Measurements from ENCODE around the gene EXOSC5. TPM values are rescaled to one million over a fixed set of nuclear protein-coding genes. Genes with fewer than 3 reads are reported as not detected.
A peak's percentile ranks its signal among the peaks of the same experiment; 100 is the strongest.

The EXOSC5 gene
- total and polyA plus RNA-seq, 2 of the 13 experiments (the other 11 are each of a cell fraction or from before 2014, with no cell fraction given), result 24.1 to 26.5 TPM

DNA sequence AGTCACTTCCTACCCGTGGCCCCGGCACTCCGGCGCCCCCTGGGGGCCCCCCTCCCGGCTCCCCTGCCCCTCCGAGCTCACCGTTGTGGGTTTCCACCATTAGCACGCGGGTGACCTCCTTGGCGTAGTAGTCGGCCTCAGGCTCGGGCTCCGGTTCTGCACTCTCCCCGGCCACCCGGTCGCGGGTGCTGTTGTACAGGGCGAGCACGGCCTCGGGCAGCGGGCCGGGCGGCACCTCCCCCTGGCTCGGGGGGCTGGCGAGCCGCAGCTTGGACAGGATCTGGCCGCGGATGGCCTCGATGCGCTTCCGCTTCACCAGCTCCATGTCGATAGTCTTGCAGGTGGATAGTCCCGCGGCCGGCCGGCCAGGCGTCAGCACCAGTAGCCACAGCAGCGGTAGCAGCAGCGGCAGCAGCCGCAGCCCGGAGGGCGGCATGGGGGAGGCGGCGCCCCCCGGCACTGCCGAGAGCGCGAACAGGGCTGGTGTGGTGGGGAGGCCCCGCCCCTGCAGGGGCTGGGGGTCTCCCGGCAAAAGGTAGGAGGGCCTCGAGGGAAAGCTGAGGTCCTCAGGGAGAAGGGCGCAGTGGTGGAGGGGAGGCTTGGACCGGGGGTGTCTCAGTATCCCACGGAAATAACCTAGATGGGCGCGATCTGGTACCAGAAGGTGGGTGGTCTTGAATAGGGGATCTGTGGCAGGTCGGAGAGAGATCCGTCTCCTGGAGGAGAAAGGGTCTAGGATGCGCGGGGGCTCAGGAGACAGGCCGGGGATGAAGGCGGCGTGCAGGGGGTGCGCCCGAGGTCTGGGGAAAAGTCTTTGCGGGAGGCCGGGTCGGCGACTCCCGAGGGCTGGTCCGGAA lies 44.3 kb downstream of the EXOSC5 start (continued):
- TF ChIP-seq, protein P1, sequence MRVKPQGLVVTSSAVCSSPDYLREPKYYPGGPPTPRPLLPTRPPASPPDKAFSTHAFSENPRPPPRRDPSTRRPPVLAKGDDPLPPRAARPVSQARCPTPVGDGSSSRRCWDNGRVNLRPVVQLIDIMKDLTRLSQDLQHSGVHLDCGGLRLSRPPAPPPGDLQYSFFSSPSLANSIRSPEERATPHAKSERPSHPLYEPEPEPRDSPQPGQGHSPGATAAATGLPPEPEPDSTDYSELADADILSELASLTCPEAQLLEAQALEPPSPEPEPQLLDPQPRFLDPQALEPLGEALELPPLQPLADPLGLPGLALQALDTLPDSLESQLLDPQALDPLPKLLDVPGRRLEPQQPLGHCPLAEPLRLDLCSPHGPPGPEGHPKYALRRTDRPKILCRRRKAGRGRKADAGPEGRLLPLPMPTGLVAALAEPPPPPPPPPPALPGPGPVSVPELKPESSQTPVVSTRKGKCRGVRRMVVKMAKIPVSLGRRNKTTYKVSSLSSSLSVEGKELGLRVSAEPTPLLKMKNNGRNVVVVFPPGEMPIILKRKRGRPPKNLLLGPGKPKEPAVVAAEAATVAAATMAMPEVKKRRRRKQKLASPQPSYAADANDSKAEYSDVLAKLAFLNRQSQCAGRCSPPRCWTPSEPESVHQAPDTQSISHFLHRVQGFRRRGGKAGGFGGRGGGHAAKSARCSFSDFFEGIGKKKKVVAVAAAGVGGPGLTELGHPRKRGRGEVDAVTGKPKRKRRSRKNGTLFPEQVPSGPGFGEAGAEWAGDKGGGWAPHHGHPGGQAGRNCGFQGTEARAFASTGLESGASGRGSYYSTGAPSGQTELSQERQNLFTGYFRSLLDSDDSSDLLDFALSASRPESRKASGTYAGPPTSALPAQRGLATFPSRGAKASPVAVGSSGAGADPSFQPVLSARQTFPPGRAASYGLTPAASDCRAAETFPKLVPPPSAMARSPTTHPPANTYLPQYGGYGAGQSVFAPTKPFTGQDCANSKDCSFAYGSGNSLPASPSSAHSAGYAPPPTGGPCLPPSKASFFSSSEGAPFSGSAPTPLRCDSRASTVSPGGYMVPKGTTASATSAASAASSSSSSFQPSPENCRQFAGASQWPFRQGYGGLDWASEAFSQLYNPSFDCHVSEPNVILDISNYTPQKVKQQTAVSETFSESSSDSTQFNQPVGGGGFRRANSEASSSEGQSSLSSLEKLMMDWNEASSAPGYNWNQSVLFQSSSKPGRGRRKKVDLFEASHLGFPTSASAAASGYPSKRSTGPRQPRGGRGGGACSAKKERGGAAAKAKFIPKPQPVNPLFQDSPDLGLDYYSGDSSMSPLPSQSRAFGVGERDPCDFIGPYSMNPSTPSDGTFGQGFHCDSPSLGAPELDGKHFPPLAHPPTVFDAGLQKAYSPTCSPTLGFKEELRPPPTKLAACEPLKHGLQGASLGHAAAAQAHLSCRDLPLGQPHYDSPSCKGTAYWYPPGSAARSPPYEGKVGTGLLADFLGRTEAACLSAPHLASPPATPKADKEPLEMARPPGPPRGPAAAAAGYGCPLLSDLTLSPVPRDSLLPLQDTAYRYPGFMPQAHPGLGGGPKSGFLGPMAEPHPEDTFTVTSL (CRISPR knock-in tag; IDR thresholded peaks at IDR 0.05; ENCODE audit: borderline replicate concordance), result no peak
- TF ChIP-seq SETDB1 (CRISPR knock-in tag; IDR thresholded peaks at IDR 0.05; ENCODE audit: borderline replicate concordance) (no peak), TBP (CRISPR knock-in tag; IDR thresholded peaks at IDR 0.05) (no peak), ZNF101 (CRISPR knock-in tag; IDR thresholded peaks at IDR 0.05; ENCODE audit: borderline replicate concordance, low read depth) (no peak), ZFAT (CRISPR knock-in tag; conservative IDR thresholded peaks at IDR 0.05) (no peak), PPARG (CRISPR knock-in tag; conservative IDR thresholded peaks at IDR 0.05) (no peak), TOE1 (CRISPR knock-in tag; IDR thresholded peaks at IDR 0.05) (no peak), CHD2 (IDR thresholded peaks at IDR 0.05; ENCODE audit: low read depth, low read length) (no peak), SP1 (IDR thresholded peaks at IDR 0.05) (no peak), SP1 (CRISPR knock-in tag; IDR thresholded peaks at IDR 0.05) (no peak), SMAD1 (CRISPR knock-in tag; IDR thresholded peaks at IDR 0.05; ENCODE audit: borderline replicate concordance, low read depth) (no peak), FOSL1 (CRISPR knock-in tag; IDR thresholded peaks at IDR 0.05; ENCODE audit: borderline replicate concordance) (no peak), FOXA3 (CRISPR knock-in tag; IDR thresholded peaks at IDR 0.05) (no peak), XBP1 (CRISPR knock-in tag; IDR thresholded peaks at IDR 0.05) (no peak), ZNF30 (CRISPR knock-in tag; IDR thresholded peaks at IDR 0.05) (no peak), HNRNPK (IDR thresholded peaks at IDR 0.05; ENCODE audit: low read depth, low read length, poor library complexity, severe bottlenecking) (no peak)
- TF ChIP-seq, protein P2, sequence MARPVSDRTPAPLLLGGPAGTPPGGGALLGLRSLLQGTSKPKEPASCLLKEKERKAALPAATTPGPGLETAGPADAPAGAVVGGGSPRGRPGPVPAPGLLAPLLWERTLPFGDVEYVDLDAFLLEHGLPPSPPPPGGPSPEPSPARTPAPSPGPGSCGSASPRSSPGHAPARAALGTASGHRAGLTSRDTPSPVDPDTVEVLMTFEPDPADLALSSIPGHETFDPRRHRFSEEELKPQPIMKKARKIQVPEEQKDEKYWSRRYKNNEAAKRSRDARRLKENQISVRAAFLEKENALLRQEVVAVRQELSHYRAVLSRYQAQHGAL (CRISPR knock-in tag; IDR thresholded peaks at IDR 0.05; ENCODE audit: not compliant biosample characterization), result peak; percentile 33
- TF ChIP-seq, protein P3, sequence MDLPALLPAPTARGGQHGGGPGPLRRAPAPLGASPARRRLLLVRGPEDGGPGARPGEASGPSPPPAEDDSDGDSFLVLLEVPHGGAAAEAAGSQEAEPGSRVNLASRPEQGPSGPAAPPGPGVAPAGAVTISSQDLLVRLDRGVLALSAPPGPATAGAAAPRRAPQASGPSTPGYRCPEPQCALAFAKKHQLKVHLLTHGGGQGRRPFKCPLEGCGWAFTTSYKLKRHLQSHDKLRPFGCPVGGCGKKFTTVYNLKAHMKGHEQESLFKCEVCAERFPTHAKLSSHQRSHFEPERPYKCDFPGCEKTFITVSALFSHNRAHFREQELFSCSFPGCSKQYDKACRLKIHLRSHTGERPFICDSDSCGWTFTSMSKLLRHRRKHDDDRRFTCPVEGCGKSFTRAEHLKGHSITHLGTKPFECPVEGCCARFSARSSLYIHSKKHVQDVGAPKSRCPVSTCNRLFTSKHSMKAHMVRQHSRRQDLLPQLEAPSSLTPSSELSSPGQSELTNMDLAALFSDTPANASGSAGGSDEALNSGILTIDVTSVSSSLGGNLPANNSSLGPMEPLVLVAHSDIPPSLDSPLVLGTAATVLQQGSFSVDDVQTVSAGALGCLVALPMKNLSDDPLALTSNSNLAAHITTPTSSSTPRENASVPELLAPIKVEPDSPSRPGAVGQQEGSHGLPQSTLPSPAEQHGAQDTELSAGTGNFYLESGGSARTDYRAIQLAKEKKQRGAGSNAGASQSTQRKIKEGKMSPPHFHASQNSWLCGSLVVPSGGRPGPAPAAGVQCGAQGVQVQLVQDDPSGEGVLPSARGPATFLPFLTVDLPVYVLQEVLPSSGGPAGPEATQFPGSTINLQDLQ (CRISPR knock-in tag; IDR thresholded peaks at IDR 0.05), result peak; percentile 19; the same call in 1 of the 2 replicates
- TF ChIP-seq, protein P4, sequence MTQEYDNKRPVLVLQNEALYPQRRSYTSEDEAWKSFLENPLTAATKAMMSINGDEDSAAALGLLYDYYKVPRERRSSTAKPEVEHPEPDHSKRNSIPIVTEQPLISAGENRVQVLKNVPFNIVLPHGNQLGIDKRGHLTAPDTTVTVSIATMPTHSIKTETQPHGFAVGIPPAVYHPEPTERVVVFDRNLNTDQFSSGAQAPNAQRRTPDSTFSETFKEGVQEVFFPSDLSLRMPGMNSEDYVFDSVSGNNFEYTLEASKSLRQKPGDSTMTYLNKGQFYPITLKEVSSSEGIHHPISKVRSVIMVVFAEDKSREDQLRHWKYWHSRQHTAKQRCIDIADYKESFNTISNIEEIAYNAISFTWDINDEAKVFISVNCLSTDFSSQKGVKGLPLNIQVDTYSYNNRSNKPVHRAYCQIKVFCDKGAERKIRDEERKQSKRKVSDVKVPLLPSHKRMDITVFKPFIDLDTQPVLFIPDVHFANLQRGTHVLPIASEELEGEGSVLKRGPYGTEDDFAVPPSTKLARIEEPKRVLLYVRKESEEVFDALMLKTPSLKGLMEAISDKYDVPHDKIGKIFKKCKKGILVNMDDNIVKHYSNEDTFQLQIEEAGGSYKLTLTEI (CRISPR knock-in tag; conservative IDR thresholded peaks at IDR 0.05), result no peak
